ENCODE data around the gene PTPN6. TPM values are rescaled to one million over a fixed set of nuclear protein-coding genes. Genes with fewer than 3 reads are reported as not detected.

The PTPN6 gene
- total RNA-seq, 1 experiment from 2014 or later = 19.8 TPM

- no peak for TF ChIP-seq CTCF (conservative IDR thresholded peaks at IDR 0.05)
- H3T11ph ChIP-seq (ENCODE audit: low read length) = peak overlapping the region; percentile 60
- H2BK15ac ChIP-seq (ENCODE audit: low read depth, low read length) = no peak overlapping the region
- H3K79me1 ChIP-seq (ENCODE audit: insufficient read depth, low read depth, low read length, poor library complexity, severe bottlenecking) = no peaks in the 10 kb centered on the region
- peak overlapping the region; percentile 85; the same call in 1 of the 2 replicates for H3K14ac ChIP-seq (ENCODE audit: insufficient read depth, low read length)
- no peaks in the 10 kb centered on the region for H3K9me3 ChIP-seq (ENCODE audit: control insufficient read depth, low read depth, low read length)
- H2BK20ac ChIP-seq (ENCODE audit: low read depth, low read length, poor library complexity, severe bottlenecking) = no peak overlapping the region
- no peaks in the 10 kb centered on the region; a peak in 2 of 5 replicates for H3K9me3 Mint-ChIP-seq
- H4K5ac ChIP-seq (ENCODE audit: insufficient read length, low read depth, low read length) = no peak overlapping the region
- H3K56ac ChIP-seq (ENCODE audit: insufficient read length, low read depth, low read length) = no peak overlapping the region
- no CpG with 5 or more reads among the region's 13 CpGs for WGBS (ENCODE audit: extremely low coverage, insufficient read length, low lambda C conversion rate)
- peaks cover 38 to 45% of the 10 kb centered on the region in 2 experiments for H3K4me1 Mint-ChIP-seq
- no peak overlapping the region for H4K8ac ChIP-seq (replicated peaks; ENCODE audit: insufficient read length, low read depth, low read length)
- H3K27ac Mint-ChIP-seq = peak overlapping the region; percentile 98 to 100 (median 100)
- peak overlapping the region; percentile 96 for H3K4me2 ChIP-seq (ENCODE audit: insufficient read depth, insufficient read length, low read length)
- H3K79me2 ChIP-seq (ENCODE audit: insufficient read depth, low read length) = no peaks in the 10 kb centered on the region
- H2AFZ ChIP-seq (ENCODE audit: low read length) = no peak overlapping the region
- H3K4me3 Mint-ChIP-seq = peak overlapping the region; percentile 93 to 94
- H2AK5ac ChIP-seq (ENCODE audit: insufficient read length, low read length) = no peak overlapping the region
- H2BK120ac ChIP-seq (ENCODE audit: low read depth, low read length, poor library complexity, severe bottlenecking) = peak overlapping the region; percentile 44
- H3K27me3 ChIP-seq (ENCODE audit: insufficient read depth, low read length) = no peaks in the 10 kb centered on the region
- peak overlapping the region; percentile 94 for H3K18ac ChIP-seq (ENCODE audit: insufficient read length, low read depth, low read length)
- peak overlapping the region; percentile 73 for H2BK5ac ChIP-seq (ENCODE audit: insufficient read length, low read length)
- DNase-seq = peak; percentile 93
- peaks cover 17 to 46% (median 30%) of the 10 kb centered on the region in 3 experiments for H3K36me3 Mint-ChIP-seq (ENCODE audit: insufficient read depth in 1 of 3, low read depth in 3 of 3)
- peaks cover 16% of the 10 kb centered on the region for H3K23me2 ChIP-seq (ENCODE audit: insufficient read length, low read depth, low read length, poor library complexity, severe bottlenecking)
- no peaks in the 10 kb centered on the region for H4K20me1 ChIP-seq (ENCODE audit: control insufficient read depth, insufficient read depth, insufficient read length)
- H4K91ac ChIP-seq (ENCODE audit: insufficient read length, low read depth, low read length) = no peak overlapping the region
- H2BK12ac ChIP-seq (ENCODE audit: insufficient read length, low read depth, low read length) = no peak overlapping the region
- H3K9ac ChIP-seq (ENCODE audit: extremely low read depth, insufficient read length, low read length) = peak overlapping the region; percentile 57
- H3K23ac ChIP-seq (ENCODE audit: insufficient read length, low read depth, low read length) = no peak overlapping the region
- H3K27me3 Mint-ChIP-seq (ENCODE audit: low read depth) = peaks cover 2% of the 10 kb centered on the region; the same call in 1 of the 2 replicates
- H3K27ac ChIP-seq (ENCODE audit: insufficient read length, low read depth, low read length) = peak overlapping the region; percentile 96
- 0 out of 2 replicates have a peak, but pooled peaks cover 4% of the 10 kb centered on the region for H3K4me1 ChIP-seq (ENCODE audit: insufficient read depth, low read length)
- peak overlapping the region; percentile 18; the same call in 1 of the 2 replicates for H3K4ac ChIP-seq (ENCODE audit: low read depth, low read length)
Measured at GRCh38 chr12:6943389-6943721, 7.8 kb upstream of the PTPN6 start.

Measured in H9 (cell line).